A375 (cell line): ENCODE results near the gene ST3GAL5. TPM values are rescaled to one million over a fixed set of nuclear protein-coding genes. Genes with fewer than 3 reads are reported as not detected.

Experiments
- small RNA-seq: library from RNA; depleted of rRNA; stranded (forward); fragments of <200 nt; gene quantifications from one replicate; pipeline ENCODE3, GENCODE V24; 2014
- total RNA-seq: library from RNA; depleted of rRNA; stranded (reverse); fragments of >200 nt; shearing (Covaris generic); gene quantifications from 2 replicates; pipeline ENCODE4 v1.2.3, GENCODE V29; 2014; rRNA removed

The ST3GAL5 gene
- total RNA-seq = 15.1 and 16.2 TPM in 2 replicates

GRCh38 chr2:85888684-85889626 lies at the start of gene ST3GAL5:
ST3GAL5 (minus strand) TSS chr2:85888990; CDS start chr2:85888905, 85 bp downstream.

Small RNAs within 50 kb of the gene (small RNA-seq; reads per million reads assigned to genes)
- not detected for gene RN7SKP83

Other genes starting within 250 kb of the ST3GAL5 start
- not detected in 2 replicates for gene SFTPB, start 220.8 kb downstream of the ST3GAL5 start, total RNA-seq
- gene GNLY, start 194.6 kb downstream of the ST3GAL5 start, total RNA-seq = not detected in 2 replicates
- 7.6 and 10.0 TPM in 2 replicates for gene ATOH8, start 135.0 kb downstream of the ST3GAL5 start, total RNA-seq
- gene POLR1A, start 216.9 kb upstream of the ST3GAL5 start, total RNA-seq = 15.1 and 17.3 TPM in 2 replicates
- gene PTCD3, start 217.2 kb upstream of the ST3GAL5 start, total RNA-seq = 55.8 and 77.4 TPM in 2 replicates